ENCODE measurements around the gene DNAH3.

GRCh38 chr16:20948444-20948843, 202.2 kb downstream of the DNAH3 start:
- TF ChIP-seq CTCF (IDR thresholded peaks at IDR 0.05), result no peak
- no peak for TF ChIP-seq POLR2A (IDR thresholded peaks at IDR 0.05)
